HepG2 (cell line): ENCODE measurements around the gene MXRA7. TPM values are rescaled to one million over a fixed set of nuclear protein-coding genes. Genes with fewer than 3 reads are reported as not detected.

Source experiments
- ESRRA ChIP-seq: sonication (generic); formaldehyde crosslinking; IDR thresholded peaks from 2 replicates; pipeline ENCODE4 v1.5.1; 2020; ENCODE audit warnings: mild to moderate bottlenecking, low read depth, missing genetic modification reagents
- FOSL1 ChIP-seq: sonication (generic); formaldehyde crosslinking; IDR thresholded peaks from 2 replicates; pipeline ENCODE4 v1.9.0; 2021; ENCODE audit warnings: missing genetic modification reagents, borderline replicate concordance
- LRRFIP1 ChIP-seq: sonication (generic); formaldehyde crosslinking; conservative IDR thresholded peaks from 2 replicates; pipeline ENCODE4 v1.4.0; 2020; ENCODE audit warnings: missing genetic modification reagents
- MBD4 ChIP-seq: IDR thresholded peaks from 2 replicates; pipeline ENCODE4 v1.6.1; 2012; ENCODE audit warnings: low read length, inconsistent platforms, borderline replicate concordance
- ONECUT2 ChIP-seq: sonication (generic); formaldehyde crosslinking; IDR thresholded peaks from 2 replicates; pipeline ENCODE4 v1.4.0; 2020; ENCODE audit warnings: missing genetic modification reagents
- PLSCR1 ChIP-seq: sonication (generic); formaldehyde crosslinking; IDR thresholded peaks from 2 replicates; pipeline ENCODE4 v1.5.0; 2020; ENCODE audit warnings: missing genetic modification reagents, mild to moderate bottlenecking, borderline replicate concordance
- SRY ChIP-seq: sonication (generic); formaldehyde crosslinking; IDR thresholded peaks from 2 replicates; pipeline ENCODE4 v1.8.0; 2022; ENCODE audit warnings: mild to moderate bottlenecking, missing genetic modification reagents
- STAT6 ChIP-seq: sonication (generic); formaldehyde crosslinking; IDR thresholded peaks from 2 replicates; pipeline ENCODE4 v1.4.0; 2020; ENCODE audit warnings: missing genetic modification reagents, mild to moderate bottlenecking, borderline replicate concordance
- TRAFD1 ChIP-seq: sonication (generic); formaldehyde crosslinking; IDR thresholded peaks from 2 replicates; pipeline ENCODE4 v1.5.1; 2020; ENCODE audit warnings: missing genetic modification reagents, mild to moderate bottlenecking, borderline replicate concordance
- ZFP36L2 ChIP-seq: sonication (generic); formaldehyde crosslinking; IDR thresholded peaks from 2 replicates; pipeline ENCODE4 v1.4.0; 2020; ENCODE audit warnings: missing genetic modification reagents
- ZKSCAN5 ChIP-seq: sonication (generic); formaldehyde crosslinking; IDR thresholded peaks from 2 replicates; pipeline ENCODE4 v1.5.1; 2020; ENCODE audit warnings: mild to moderate bottlenecking, missing genetic modification reagents
- ZNF142 ChIP-seq: sonication (generic); formaldehyde crosslinking; IDR thresholded peaks from 2 replicates; pipeline ENCODE4 v1.4.0; 2020; ENCODE audit warnings: missing genetic modification reagents
- ZNF468 ChIP-seq: sonication (generic); formaldehyde crosslinking; IDR thresholded peaks from 2 replicates; pipeline ENCODE4 v1.8.0; 2022; ENCODE audit warnings: mild to moderate bottlenecking, moderate library complexity, missing genetic modification reagents
- ZSCAN31 ChIP-seq: sonication (generic); formaldehyde crosslinking; IDR thresholded peaks from 2 replicates; pipeline ENCODE4 v1.5.0; 2020; ENCODE audit warnings: low read depth, mild to moderate bottlenecking, missing genetic modification reagents
- polyA plus RNA-seq, 8 experiments: library from polyadenylated mRNA; depleted of rRNA in 3 of 8; stranded (reverse) in 7 of 8; unstranded in 1 of 8; fragments of >200 nt; fragmentation: Illumina TruSeq in 4 of 8; extraction: Trizol in 4 of 8; gene quantifications; 2 replicates each; pipeline versions ENCODE4 v1.2.1 to v1.2.3, GENCODE V29; 2011 to 2016; ENCODE audit warnings: low read depth in 4 of 8, missing spikeins in 1 of 8, mixed read lengths in 1 of 8; ENCODE audit not compliant: insufficient read depth in 1 of 8
- total RNA-seq, 5 experiments: library from RNA; depleted of rRNA; stranded (reverse); fragments of >200 nt; fragmentation: Illumina TruSeq; extraction: Trizol; gene quantifications; 2 replicates each; pipeline ENCODE4 v1.2.3, GENCODE V29; 2016; ENCODE audit warnings: low read depth in 1 of 5

MXRA7 gene
- total and polyA plus RNA-seq, 2 of the 13 experiments (the other 11 are each of a cell fraction or from before 2014, with no cell fraction given), result 44.8 to 112 TPM

- TF ChIP-seq ZNF142 (CRISPR knock-in tag) (0 out of 2 replicates have a peak, but pooled peaks have one; percentile 14), STAT6 (peak; percentile 95), LRRFIP1 (no peak), FOSL1 (CRISPR knock-in tag) (no peak; the same call in none of the 2 replicates), ESRRA (0 out of 2 replicates have a peak, but pooled peaks have one; percentile 6), TRAFD1 (CRISPR knock-in tag) (no peak), ZNF468 (CRISPR knock-in tag) (no peak), MBD4 (no peak), PLSCR1 (CRISPR knock-in tag) (no peak), ZFP36L2 (0 out of 2 replicates have a peak, but pooled peaks have one; percentile 4), SRY (no peak), ZSCAN31 (CRISPR knock-in tag) (peak; percentile 73), ZKSCAN5 (CRISPR knock-in tag) (no peak), ONECUT2 (CRISPR knock-in tag) (no peak)
Measured at GRCh38 chr17:76737676-76738467, 27.1 kb upstream of the MXRA7 start, which contains the start of gene MFSD11 (continued).
